ENCODE results near the gene RXRA. TPM values are rescaled to one million over a fixed set of nuclear protein-coding genes. Genes with fewer than 3 reads are reported as not detected.

Gene RXRA
- total and polyA plus RNA-seq, 10 of the 15 experiments (the other 5 are each of a cell fraction or from before 2014, with no cell fraction given): 0.89 to 36.8 (median 11.1) TPM

- Histone ChIP-seq H4K20me1 (ENCODE audit: control insufficient read depth, insufficient read depth) (no peaks in the 10 kb centered on the region), H3K4me2 (ENCODE audit: control insufficient read depth, insufficient read depth) (no peak overlapping the region), H3K4me3 (no peak overlapping the region), H3K27ac (ENCODE audit: control insufficient read depth, insufficient read depth) (no peak overlapping the region), H2AFZ (ENCODE audit: control insufficient read depth, low read depth, low read length) (no peak overlapping the region), H3K9ac (ENCODE audit: control insufficient read depth, insufficient read depth, low read length) (no peak overlapping the region), H3K9me3 (replicated peaks; ENCODE audit: control insufficient read depth, insufficient read depth, low read length) (no peaks in the 10 kb centered on the region), H3K36me3 (ENCODE audit: control insufficient read depth in 2 of 2, insufficient read depth in 2 of 2, low read length in 1 of 2) (no peaks in the 10 kb centered on the region), H3K27me3 (replicated peaks in 1 of 2; ENCODE audit: control insufficient read depth in 2 of 2, insufficient read depth in 2 of 2, low read length in 1 of 2) (peaks cover 2 to 15% of the 10 kb centered on the region in 2 experiments), H3K4me1 (ENCODE audit: control insufficient read depth, insufficient read depth, low read length) (no peaks in the 10 kb centered on the region), H3K79me2 (ENCODE audit: control insufficient read depth, insufficient read depth, low read length) (no peaks in the 10 kb centered on the region)
- intact Hi-C loops (cut with micrococcal nuclease; ENCODE audit: unreplicated experiment): no loop called here
- ChIA-PET POLR2A (no interaction called here), SMC1A (ENCODE audit: uncharacterized antibody, unreplicated experiment) (no interaction called here), RAD21 (ENCODE audit: unreplicated experiment) (no interaction called here), CTCF (no interaction called here)
- no peak for DNase-seq (ENCODE audit: low read depth, low spot score)
- no peak for FAIRE-seq
- no TSS peak for BruUV-seq (replicated peaks)
- WGBS (ENCODE audit: insufficient coverage, insufficient replicate concordance, low lambda C conversion rate, missing lambda C conversion rate): 41% methylated on average over 16 of the region's 17 CpGs
- in situ Hi-C loops (cut with MboI): no loop called here
- no peak for ATAC-seq
- TF ChIP-seq CREM (IDR thresholded peaks at IDR 0.05; ENCODE audit: low read depth): no peak
- TF ChIP-seq BHLHE40 (IDR thresholded peaks at IDR 0.05; ENCODE audit: borderline replicate concordance in 1 of 2, low read depth in 2 of 2, low read length in 1 of 2): no peak
- TF ChIP-seq ATF7 (IDR thresholded peaks at IDR 0.05; ENCODE audit: low read depth): no peak
- TF ChIP-seq YY1 (IDR thresholded peaks at IDR 0.05; ENCODE audit: low read depth, low read length): no peak
- TF ChIP-seq ZBTB4 (CRISPR knock-in tag; IDR thresholded peaks at IDR 0.05): no peak
- no peak for TF ChIP-seq HDGF (IDR thresholded peaks at IDR 0.05)
- no peak for TF ChIP-seq NKRF (conservative IDR thresholded peaks at IDR 0.05)
- TF ChIP-seq CHD2 (IDR thresholded peaks at IDR 0.05; ENCODE audit: borderline replicate concordance, low read depth, low read length): no peak
- TF ChIP-seq EED (IDR thresholded peaks at IDR 0.05; ENCODE audit: low read depth): no peak
- no peak for TF ChIP-seq CBX5 (IDR thresholded peaks at IDR 0.05; ENCODE audit: low read depth)
- TF ChIP-seq BRCA1 (IDR thresholded peaks at IDR 0.05; ENCODE audit: low read depth, low read length): no peak
- TF ChIP-seq SMAD1 (IDR thresholded peaks at IDR 0.05; ENCODE audit: low read depth, partially characterized antibody): no peak
- no peak for TF ChIP-seq TCF3 (IDR thresholded peaks at IDR 0.05; ENCODE audit: borderline replicate concordance, insufficient read depth, low read depth, low read length)
- no peak for TF ChIP-seq ATF3 (IDR thresholded peaks at IDR 0.05; ENCODE audit: borderline replicate concordance, extremely low read depth, low read depth, low read length)
- TF ChIP-seq ATF2 (IDR thresholded peaks at IDR 0.05; ENCODE audit: low read length): no peak
These were observed 1.7 kb upstream of the RXRA start for GRCh38 chr9:134324359-134325095.

Data from GM12878 (cell line).